ENCODE results near the gene AQP1.

AQP1 gene

GRCh38 chr7:30922596-30922995 lies 10.9 kb downstream of the AQP1 start:
- DNase-seq, result peak; percentile 24

DNA sequence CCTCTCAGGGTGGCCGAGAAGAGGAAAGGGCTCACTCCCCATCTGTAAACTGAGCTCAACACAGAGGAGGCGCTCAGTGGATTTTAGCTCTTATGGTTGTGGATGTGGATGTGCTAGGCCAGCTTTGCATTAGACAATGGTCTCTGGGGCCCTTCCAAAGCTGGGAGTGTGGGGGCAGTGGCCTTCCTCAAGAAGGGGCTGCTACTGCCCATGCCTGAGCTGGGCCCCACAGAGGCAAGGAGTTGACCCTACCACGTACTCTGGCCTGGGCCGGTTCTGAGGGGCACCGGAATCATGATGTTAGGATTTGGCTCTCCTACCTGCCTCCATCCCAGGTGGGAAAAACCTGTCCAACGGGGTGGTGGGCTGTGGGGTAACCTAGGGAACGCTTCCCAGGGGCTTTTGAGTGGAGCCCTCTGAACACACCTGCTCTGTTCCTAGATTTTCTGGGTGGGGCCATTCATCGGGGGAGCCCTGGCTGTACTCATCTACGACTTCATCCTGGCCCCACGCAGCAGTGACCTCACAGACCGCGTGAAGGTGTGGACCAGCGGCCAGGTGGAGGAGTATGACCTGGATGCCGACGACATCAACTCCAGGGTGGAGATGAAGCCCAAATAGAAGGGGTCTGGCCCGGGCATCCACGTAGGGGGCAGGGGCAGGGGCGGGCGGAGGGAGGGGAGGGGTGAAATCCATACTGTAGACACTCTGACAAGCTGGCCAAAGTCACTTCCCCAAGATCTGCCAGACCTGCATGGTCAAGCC lies 11.5 kb downstream of the AQP1 start:
- DNase-seq, result peak; percentile 35

- DNase-seq, result no peak
Observed at GRCh38 chr7:30923774-30924413, 12.2 kb downstream of the AQP1 start.

DNA sequence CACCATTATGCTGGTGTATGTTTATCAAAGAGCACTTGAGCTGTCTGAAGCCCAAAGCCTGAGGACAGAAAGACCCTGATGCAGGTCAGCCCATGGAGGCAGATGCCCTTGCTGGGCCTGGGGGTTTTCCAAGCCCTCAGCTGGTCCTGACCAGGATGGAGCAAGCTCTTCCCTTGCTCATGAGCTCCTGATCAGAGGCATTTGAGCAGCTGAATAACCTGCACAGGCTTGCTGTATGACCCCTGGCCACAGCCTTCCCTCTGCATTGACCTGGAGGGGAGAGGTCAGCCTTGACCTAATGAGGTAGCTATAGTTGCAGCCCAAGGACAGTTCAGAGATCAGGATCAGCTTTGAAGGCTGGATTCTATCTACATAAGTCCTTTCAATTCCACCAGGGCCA lies 13.0 kb downstream of the AQP1 start:
- DNase-seq, result no peak

DNA sequence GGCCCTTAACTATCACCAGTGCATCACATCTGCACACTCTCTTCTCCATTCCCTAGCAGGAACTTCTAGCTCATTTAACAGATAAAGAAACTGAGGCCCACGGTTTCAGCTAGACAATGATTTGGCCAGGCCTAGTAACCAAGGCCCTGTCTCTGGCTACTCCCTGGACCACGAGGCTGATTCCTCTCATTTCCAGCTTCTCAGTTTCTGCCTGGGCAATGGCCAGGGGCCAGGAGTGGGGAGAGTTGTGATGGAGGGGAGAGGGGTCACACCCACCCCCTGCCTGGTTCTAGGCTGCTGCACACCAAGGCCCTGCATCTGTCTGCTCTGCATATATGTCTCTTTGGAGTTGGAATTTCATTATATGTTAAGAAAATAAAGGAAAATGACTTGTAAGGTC lies 13.5 kb downstream of the AQP1 start:
- no peak for DNase-seq

GRCh38 chr7:30925913-30926312 lies 14.3 kb downstream of the AQP1 start:
- DNase-seq, result no peak

DNA sequence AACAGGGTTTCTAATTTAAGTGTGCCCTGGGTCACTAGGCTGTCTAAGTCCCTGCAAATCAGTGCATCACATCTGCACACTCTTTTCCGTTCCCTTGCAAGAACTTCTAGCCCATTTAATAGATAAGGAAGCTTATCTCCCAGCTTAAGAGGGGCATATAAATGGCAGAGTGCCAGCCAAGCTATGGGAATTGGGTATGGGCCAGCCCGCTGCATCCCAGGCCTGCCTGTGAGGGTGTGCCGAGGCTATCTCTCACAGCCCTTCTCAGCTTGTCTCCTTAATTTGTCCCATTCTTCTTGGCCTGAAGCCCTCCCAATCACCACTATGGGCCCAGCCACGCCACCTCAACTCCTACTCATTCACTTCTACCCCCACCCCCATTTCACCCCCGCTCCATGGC lies 14.7 kb downstream of the AQP1 start:
- DNase-seq, result peak; percentile 38

- DNase-seq, result peak; percentile 33
Observed at GRCh38 chr7:30927040-30927439, 15.4 kb downstream of the AQP1 start.

- no peak for DNase-seq
Observed at GRCh38 chr7:30927559-30927958, 15.9 kb downstream of the AQP1 start.

GRCh38 chr7:30928254-30928872 lies 16.7 kb downstream of the AQP1 start:
- DNase-seq, result no peak

GRCh38 chr7:30929686-30930085 lies 18.0 kb downstream of the AQP1 start:
- DNase-seq, result no peak

DNA sequence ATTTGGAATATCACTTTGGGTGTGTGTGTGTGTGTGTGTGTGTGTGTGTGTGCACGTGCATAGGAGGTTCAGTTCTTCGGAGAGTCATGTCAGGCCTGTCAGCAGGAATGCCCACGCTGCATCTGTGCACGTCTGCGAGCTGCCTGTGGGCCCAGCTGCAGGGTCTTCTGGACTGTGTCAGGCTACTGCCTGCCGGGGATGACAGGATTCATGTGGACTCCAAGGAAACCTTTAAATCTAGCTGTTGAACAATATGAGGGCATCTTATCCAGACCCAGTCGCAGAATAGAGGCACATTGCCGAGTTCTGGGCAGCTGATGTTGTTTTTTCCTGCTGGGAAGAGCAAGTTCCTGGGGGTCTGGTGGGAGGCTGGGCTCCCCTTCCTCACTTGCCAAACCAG lies 19.0 kb downstream of the AQP1 start:
- peak; percentile 41 for DNase-seq

- peak; percentile 64 for DNase-seq
Observed at GRCh38 chr7:30931161-30931928, 19.7 kb downstream of the AQP1 start.

- DNase-seq, result no peak
Observed at GRCh38 chr7:30931929-30932540, 20.4 kb downstream of the AQP1 start.

DNA sequence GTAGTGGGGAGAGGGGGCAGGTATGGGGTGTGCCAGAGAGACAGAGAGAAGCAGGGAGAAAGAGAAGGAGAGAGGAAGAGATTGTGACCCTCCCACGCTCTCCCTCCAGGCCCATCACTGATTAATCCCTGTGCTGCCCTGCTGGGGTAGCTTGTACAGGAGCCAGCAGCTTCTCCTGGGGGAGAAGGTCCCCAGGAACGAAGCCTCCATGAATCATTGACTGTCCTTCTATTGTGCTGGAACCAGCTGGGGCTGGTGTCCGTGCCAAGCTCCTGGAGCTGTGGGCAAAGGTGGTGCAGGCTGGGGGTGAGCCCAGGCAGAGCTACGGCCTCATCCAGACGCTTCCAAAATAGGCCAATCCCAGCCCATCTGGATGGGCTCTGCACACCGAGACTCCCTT lies 20.9 kb downstream of the AQP1 start:
- no peak for DNase-seq

DNA sequence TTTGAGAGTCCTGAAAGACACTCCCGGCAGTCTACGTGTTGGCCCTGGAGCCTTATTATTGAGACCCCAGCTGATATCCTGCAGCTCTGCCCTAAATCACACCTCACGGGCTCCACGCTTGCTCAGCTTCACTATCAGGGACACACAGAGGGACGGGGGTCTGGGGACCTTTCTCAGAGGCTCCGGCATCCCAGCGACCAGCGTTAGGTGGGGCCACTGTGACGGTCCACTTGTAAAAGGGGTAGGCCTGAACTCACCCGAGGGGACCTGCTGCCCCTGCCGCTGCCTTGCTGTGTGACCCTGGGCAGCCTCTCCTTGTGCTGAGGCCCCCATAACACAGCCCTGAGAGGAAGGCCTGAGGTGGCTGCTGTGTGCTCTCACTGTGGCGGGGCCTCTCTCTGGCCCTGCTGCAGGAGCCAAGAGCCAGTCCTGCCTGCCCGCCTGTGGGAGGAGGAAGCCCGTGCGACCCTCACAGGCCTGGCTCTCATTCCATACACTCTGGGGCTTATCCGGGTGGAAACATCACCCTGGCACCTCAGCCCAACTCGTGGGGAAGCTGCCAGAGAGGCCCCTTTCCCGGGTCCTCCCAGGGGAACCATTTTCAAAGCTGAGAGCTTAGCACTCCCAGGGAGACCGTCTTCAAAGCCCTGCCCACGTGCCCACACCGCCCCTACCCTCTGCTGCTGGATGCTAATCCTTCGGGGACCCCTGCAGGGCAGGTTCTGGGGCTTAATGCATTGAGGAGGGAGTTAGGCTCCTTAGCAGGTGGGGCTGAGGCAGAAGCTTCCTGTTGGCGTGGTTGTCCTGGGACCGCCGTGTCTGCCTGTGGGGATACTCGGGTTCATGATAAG lies 21.7 kb downstream of the AQP1 start:
- DNase-seq, result peak; percentile 36

- DNase-seq, result peak; percentile 30
Observed at GRCh38 chr7:30934225-30934624, 22.6 kb downstream of the AQP1 start.

GRCh38 chr7:30934732-30935568 lies 23.3 kb downstream of the AQP1 start:
- DNase-seq, result no peak

GRCh38 chr7:30935569-30935877 lies 23.9 kb downstream of the AQP1 start:
- DNase-seq, result no peak

DNA sequence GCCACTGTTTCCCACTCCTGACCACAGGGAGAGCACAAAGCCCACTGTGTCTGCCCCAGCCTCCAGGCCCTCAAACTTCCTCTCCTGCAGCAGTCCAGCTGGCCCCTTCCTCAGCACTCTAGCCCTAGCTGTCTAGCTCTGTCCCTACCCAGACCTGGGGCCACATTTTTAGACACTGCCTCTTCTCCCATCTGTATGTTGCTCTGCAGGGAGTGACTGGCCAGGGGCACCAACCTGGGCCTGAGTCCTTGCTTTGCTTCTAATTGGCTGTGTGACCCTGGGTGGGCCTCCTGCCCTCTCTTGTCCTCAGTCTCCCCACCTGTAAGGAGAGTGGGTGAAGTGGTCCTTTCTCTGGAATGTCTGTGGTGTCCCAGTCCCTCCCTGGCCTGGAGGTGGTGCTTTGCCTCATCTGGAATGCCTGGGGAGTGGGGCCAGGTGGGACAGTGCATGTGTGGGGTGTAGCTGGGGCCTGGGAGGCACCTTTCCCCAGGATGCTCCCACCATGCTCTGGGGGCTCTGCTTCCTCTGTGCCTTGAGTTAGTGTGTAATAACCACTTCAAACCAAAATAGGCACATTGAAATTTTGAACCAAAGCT lies 25.1 kb downstream of the AQP1 start:
- DNase-seq, result no peak

- no peak for DNase-seq
Observed at GRCh38 chr7:30937416-30937815, 25.8 kb downstream of the AQP1 start.

Data from right forelimb (tissue), 1 donor.